HepG2 (cell line): ENCODE measurements around the gene LRRC8D. TPM values are rescaled to one million over a fixed set of nuclear protein-coding genes. Genes with fewer than 3 reads are reported as not detected.

Experiments
- ARNT2 ChIP-seq: sonication (generic); formaldehyde crosslinking; IDR thresholded peaks from 2 replicates; pipeline ENCODE4 v1.8.0; 2022; ENCODE audit warnings: mild to moderate bottlenecking, low read depth, missing genetic modification reagents, moderate library complexity
- BCL3 ChIP-seq: sonication (generic); formaldehyde crosslinking; IDR thresholded peaks from 2 replicates; pipeline ENCODE4 v1.5.1; 2020; ENCODE audit warnings: mild to moderate bottlenecking, missing genetic modification reagents, moderate library complexity
- POLR2A ChIP-seq, 2 experiments: IDR thresholded peaks; 2 replicates each; pipeline ENCODE4 v1.6.1; 2011; ENCODE audit warnings: low read depth in 2 of 2, low read length in 2 of 2, mild to moderate bottlenecking in 1 of 2, moderate library complexity in 1 of 2; ENCODE audit not compliant: insufficient read depth in 1 of 2
- POLR2AphosphoS5 ChIP-seq: IDR thresholded peaks from 2 replicates; pipeline ENCODE4 v1.6.1; 2012; ENCODE audit warnings: low read depth, low read length
- PRDM10 ChIP-seq: sonication (generic); formaldehyde crosslinking; IDR thresholded peaks from 2 replicates; pipeline ENCODE4 v1.4.0; 2020; ENCODE audit warnings: low read depth, missing genetic modification reagents
- SALL1 ChIP-seq: sonication (generic); formaldehyde crosslinking; IDR thresholded peaks from 2 replicates; pipeline ENCODE4 v1.8.0; 2022; ENCODE audit warnings: mild to moderate bottlenecking, missing genetic modification reagents
- SP5 ChIP-seq: IDR thresholded peaks from 2 replicates; pipeline ENCODE4 v1.6.1; 2016; ENCODE audit warnings: low read depth, borderline replicate concordance
- THAP7 ChIP-seq: sonication (generic); formaldehyde crosslinking; IDR thresholded peaks from 2 replicates; pipeline ENCODE4 v1.8.1; 2023; ENCODE audit warnings: mild to moderate bottlenecking, missing genetic modification reagents
- ZNF142 ChIP-seq: sonication (generic); formaldehyde crosslinking; IDR thresholded peaks from 2 replicates; pipeline ENCODE4 v1.4.0; 2020; ENCODE audit warnings: missing genetic modification reagents
- ZNF230 ChIP-seq: sonication (generic); formaldehyde crosslinking; IDR thresholded peaks from 2 replicates; pipeline ENCODE4 v1.4.0; 2020; ENCODE audit warnings: mild to moderate bottlenecking, missing genetic modification reagents
- ZNF256 ChIP-seq: sonication (generic); formaldehyde crosslinking; conservative IDR thresholded peaks from 2 replicates; pipeline ENCODE4 v1.4.0; 2020; ENCODE audit warnings: missing genetic modification reagents
- ZNF503 ChIP-seq: sonication (generic); formaldehyde crosslinking; IDR thresholded peaks from 2 replicates; pipeline ENCODE4 v1.4.0; 2020; ENCODE audit warnings: missing genetic modification reagents
- ZNF674 ChIP-seq: sonication (generic); formaldehyde crosslinking; IDR thresholded peaks from 2 replicates; pipeline ENCODE4 v1.5.0; 2020; ENCODE audit warnings: low read depth, mild to moderate bottlenecking, missing genetic modification reagents
- ZNF709 ChIP-seq: sonication (generic); formaldehyde crosslinking; IDR thresholded peaks from 2 replicates; pipeline ENCODE4 v1.5.0; 2020; ENCODE audit warnings: mild to moderate bottlenecking, missing genetic modification reagents
- polyA plus RNA-seq, 8 experiments: library from polyadenylated mRNA; depleted of rRNA in 3 of 8; stranded (reverse) in 7 of 8; unstranded in 1 of 8; fragments of >200 nt; fragmentation: Illumina TruSeq in 4 of 8; extraction: Trizol in 4 of 8; gene quantifications; 2 replicates each; pipeline versions ENCODE4 v1.2.1 to v1.2.3, GENCODE V29; 2011 to 2016; ENCODE audit warnings: low read depth in 4 of 8, missing spikeins in 1 of 8, mixed read lengths in 1 of 8; ENCODE audit not compliant: insufficient read depth in 1 of 8
- total RNA-seq, 5 experiments: library from RNA; depleted of rRNA; stranded (reverse); fragments of >200 nt; fragmentation: Illumina TruSeq; extraction: Trizol; gene quantifications; 2 replicates each; pipeline ENCODE4 v1.2.3, GENCODE V29; 2016; ENCODE audit warnings: low read depth in 1 of 5

LRRC8D gene
- total and polyA plus RNA-seq, 2 of the 13 experiments (the other 11 are each of a cell fraction or from before 2014, with no cell fraction given): 29.9 to 45.5 TPM

GRCh38 chr1:89821322-89822108, 683 bp downstream of the LRRC8D start (continued):
- TF ChIP-seq ZNF142 (peak; percentile 7; the same call in 1 of the 2 replicates), POLR2A (IDR thresholded peaks at IDR 0.05; ENCODE audit: insufficient read depth in 1 of 2, low read depth in 2 of 2, low read length in 2 of 2) (peak; percentile 42 to 73; a peak in 2 of 4 replicates), ARNT2 (CRISPR knock-in tag) (peak; percentile 36), ZNF503 (0 out of 2 replicates have a peak, but pooled peaks have one; percentile 3), BCL3 (CRISPR knock-in tag) (peak; percentile 47; the same call in 1 of the 2 replicates), ZNF674 (no peak), THAP7 (CRISPR knock-in tag) (no peak), POLR2AphosphoS5 (peak; percentile 64), PRDM10 (CRISPR knock-in tag) (peak; percentile 42; the same call in 1 of the 2 replicates), ZNF230 (no peak), SALL1 (CRISPR knock-in tag) (peak; percentile 62), ZNF256 (no peak), ZNF709 (CRISPR knock-in tag) (no peak), SP5 (CRISPR knock-in tag) (peak; percentile 57)
